HepG2 (cell line): ENCODE data around the gene ZBED5. TPM values are rescaled to one million over a fixed set of nuclear protein-coding genes. Genes with fewer than 3 reads are reported as not detected.

ENCODE experiments used
- BATF2 ChIP-seq: sonication (generic); formaldehyde crosslinking; IDR thresholded peaks from 2 replicates; pipeline ENCODE4 v1.8.0; 2022; ENCODE audit warnings: mild to moderate bottlenecking, missing genetic modification reagents, moderate library complexity
- DR1 ChIP-seq: sonication (generic); formaldehyde crosslinking; IDR thresholded peaks from 2 replicates; pipeline ENCODE4 v1.8.0; 2021; ENCODE audit warnings: mild to moderate bottlenecking, missing genetic modification reagents, inconsistent platforms
- E2F2 ChIP-seq: sonication (generic); formaldehyde crosslinking; IDR thresholded peaks from 2 replicates; pipeline ENCODE4 v1.4.0; 2020; ENCODE audit warnings: missing genetic modification reagents, borderline replicate concordance
- FOXO1 ChIP-seq: sonication (generic); formaldehyde crosslinking; IDR thresholded peaks from 2 replicates; pipeline ENCODE4 v1.4.0; 2020; ENCODE audit warnings: missing genetic modification reagents
- HMG20B ChIP-seq: conservative IDR thresholded peaks from 2 replicates; pipeline ENCODE4 v1.6.1; 2016; ENCODE audit warnings: missing genetic modification reagents, missing compliant biosample characterization
- HOXA9 ChIP-seq: sonication (generic); formaldehyde crosslinking; IDR thresholded peaks from 2 replicates; pipeline ENCODE4 v1.8.1; 2022; ENCODE audit warnings: missing genetic modification reagents, mild to moderate bottlenecking, moderate library complexity, borderline replicate concordance
- MED8 ChIP-seq: sonication (generic); formaldehyde crosslinking; IDR thresholded peaks from 2 replicates; pipeline ENCODE4 v1.8.1; 2023; ENCODE audit warnings: mild to moderate bottlenecking, missing genetic modification reagents; ENCODE audit not compliant: insufficient replicate concordance
- MIXL1 ChIP-seq: IDR thresholded peaks from 2 replicates; pipeline ENCODE4 v1.6.1; 2016
- NR3C1 ChIP-seq: sonication (generic); formaldehyde crosslinking; IDR thresholded peaks from 2 replicates; pipeline ENCODE4 v1.4.0; 2020; ENCODE audit warnings: missing genetic modification reagents
- SNAI1 ChIP-seq: sonication (generic); formaldehyde crosslinking; IDR thresholded peaks from 2 replicates; pipeline ENCODE4 v1.5.0; 2020; ENCODE audit warnings: mild to moderate bottlenecking, missing genetic modification reagents, borderline replicate concordance
- SOX5 ChIP-seq: IDR thresholded peaks from 2 replicates; pipeline ENCODE4 v1.6.1; 2016; ENCODE audit warnings: borderline replicate concordance
- SRSF4 ChIP-seq: fragments of 200-400 bp; formaldehyde crosslinking; IDR thresholded peaks from one replicate; pipeline ENCODE4 v1.6.1; 2018; ENCODE audit warnings: mild to moderate bottlenecking, low read depth, low read length, moderate library complexity; ENCODE audit not compliant: poor library complexity, severe bottlenecking
- ZBTB33 ChIP-seq: sonication (generic); formaldehyde crosslinking; IDR thresholded peaks from 2 replicates; pipeline ENCODE4 v1.4.0; 2020; ENCODE audit warnings: missing genetic modification reagents
- ZFP36L2 ChIP-seq: sonication (generic); formaldehyde crosslinking; IDR thresholded peaks from 2 replicates; pipeline ENCODE4 v1.4.0; 2020; ENCODE audit warnings: missing genetic modification reagents
- ZNF136 ChIP-seq: sonication (generic); formaldehyde crosslinking; IDR thresholded peaks from 2 replicates; pipeline ENCODE4 v1.8.1; 2022; ENCODE audit warnings: low read depth, mild to moderate bottlenecking, moderate library complexity, missing genetic modification reagents
- ZNF451 ChIP-seq: sonication (generic); formaldehyde crosslinking; IDR thresholded peaks from 2 replicates; pipeline ENCODE4 v1.5.0; 2020; ENCODE audit warnings: mild to moderate bottlenecking, missing genetic modification reagents
- ZNF512 ChIP-seq: sonication (generic); formaldehyde crosslinking; IDR thresholded peaks from 2 replicates; pipeline ENCODE4 v1.4.0; 2020; ENCODE audit warnings: mild to moderate bottlenecking, missing genetic modification reagents
- ZNF577 ChIP-seq: sonication (generic); formaldehyde crosslinking; IDR thresholded peaks from 2 replicates; pipeline ENCODE4 v1.4.0; 2020; ENCODE audit warnings: mild to moderate bottlenecking, low read depth, missing genetic modification reagents, borderline replicate concordance
- ZNF749 ChIP-seq: sonication (generic); formaldehyde crosslinking; IDR thresholded peaks from 2 replicates; pipeline ENCODE4 v1.8.0; 2022; ENCODE audit warnings: mild to moderate bottlenecking, missing genetic modification reagents, moderate library complexity, borderline replicate concordance
- ZSCAN9 ChIP-seq: IDR thresholded peaks from 2 replicates; pipeline ENCODE4 v1.6.1; 2016; ENCODE audit warnings: borderline replicate concordance
- ZUFSP ChIP-seq: sonication (generic); formaldehyde crosslinking; IDR thresholded peaks from 2 replicates; pipeline ENCODE4 v1.9.0; 2021; ENCODE audit warnings: missing genetic modification reagents, mild to moderate bottlenecking, borderline replicate concordance
- polyA plus RNA-seq, 8 experiments: library from polyadenylated mRNA; depleted of rRNA in 3 of 8; stranded (reverse) in 7 of 8; unstranded in 1 of 8; fragments of >200 nt; fragmentation: Illumina TruSeq in 4 of 8; extraction: Trizol in 4 of 8; gene quantifications; 2 replicates each; pipeline versions ENCODE4 v1.2.1 to v1.2.3, GENCODE V29; 2011 to 2016; ENCODE audit warnings: low read depth in 4 of 8, missing spikeins in 1 of 8, mixed read lengths in 1 of 8; ENCODE audit not compliant: insufficient read depth in 1 of 8
- total RNA-seq, 5 experiments: library from RNA; depleted of rRNA; stranded (reverse); fragments of >200 nt; fragmentation: Illumina TruSeq; extraction: Trizol; gene quantifications; 2 replicates each; pipeline ENCODE4 v1.2.3, GENCODE V29; 2016; ENCODE audit warnings: low read depth in 1 of 5

The ZBED5 gene
- total and polyA plus RNA-seq, 2 of the 13 experiments (the other 11 are each of a cell fraction or from before 2014, with no cell fraction given): 18.2 to 38.6 TPM

- TF ChIP-seq SOX5 (CRISPR knock-in tag): no peak; the same call in 1 of the 2 replicates
- no peak for TF ChIP-seq ZUFSP (CRISPR knock-in tag)
- no peak for TF ChIP-seq SNAI1
- TF ChIP-seq HMG20B (CRISPR knock-in tag): 0 out of 2 replicates have a peak, but pooled peaks have one; percentile 24
- TF ChIP-seq MIXL1 (CRISPR knock-in tag): peak; percentile 50; the same call in 1 of the 2 replicates
- TF ChIP-seq E2F2 (CRISPR knock-in tag): no peak; the same call in 1 of the 2 replicates
- TF ChIP-seq ZFP36L2 (CRISPR knock-in tag): no peak
- TF ChIP-seq BATF2 (CRISPR knock-in tag): peak; percentile 80; the same call in 1 of the 2 replicates
- TF ChIP-seq ZNF749 (CRISPR knock-in tag): no peak; the same call in 1 of the 2 replicates
- TF ChIP-seq ZBTB33 (CRISPR knock-in tag): no peak; the same call in 1 of the 2 replicates
- TF ChIP-seq MED8 (CRISPR knock-in tag): peak; percentile 38
- no peak for TF ChIP-seq SRSF4
- TF ChIP-seq DR1 (CRISPR knock-in tag): peak; percentile 99
- no peak for TF ChIP-seq ZNF512
- no peak for TF ChIP-seq NR3C1 (CRISPR knock-in tag)
- TF ChIP-seq ZNF136: no peak; the same call in 1 of the 2 replicates
- TF ChIP-seq HOXA9 (CRISPR knock-in tag): peak; percentile 73; the same call in 1 of the 2 replicates
- peak; percentile 78 for TF ChIP-seq ZNF451
- TF ChIP-seq ZNF577 (CRISPR knock-in tag): 0 out of 2 replicates have a peak, but pooled peaks have one; percentile 49
- TF ChIP-seq FOXO1 (CRISPR knock-in tag): peak; percentile 49; the same call in 1 of the 2 replicates
- peak; percentile 89; the same call in 1 of the 2 replicates for TF ChIP-seq ZSCAN9 (CRISPR knock-in tag)
These were observed 49.1 kb downstream of the ZBED5 start, which contains the start of gene EIF4G2 (continued) for GRCh38 chr11:10808553-10809372.
